Pulmonary artery endothelial cell (primary cell): ENCODE results near the gene FST. TPM values are rescaled to one million over a fixed set of nuclear protein-coding genes. Genes with fewer than 3 reads are reported as not detected.

Experiments used
- DNase-seq: peaks from one replicate; pipeline ENCODE4 v3.0.0-alpha.2; 2011; ENCODE audit warnings: low read depth, low spot score
- total RNA-seq: library from RNA; depleted of rRNA; stranded (reverse); fragments of >200 nt; gene quantifications from 2 replicates; pipeline ENCODE4 v1.2.3, GENCODE V29; 2014

Gene FST, protein sequence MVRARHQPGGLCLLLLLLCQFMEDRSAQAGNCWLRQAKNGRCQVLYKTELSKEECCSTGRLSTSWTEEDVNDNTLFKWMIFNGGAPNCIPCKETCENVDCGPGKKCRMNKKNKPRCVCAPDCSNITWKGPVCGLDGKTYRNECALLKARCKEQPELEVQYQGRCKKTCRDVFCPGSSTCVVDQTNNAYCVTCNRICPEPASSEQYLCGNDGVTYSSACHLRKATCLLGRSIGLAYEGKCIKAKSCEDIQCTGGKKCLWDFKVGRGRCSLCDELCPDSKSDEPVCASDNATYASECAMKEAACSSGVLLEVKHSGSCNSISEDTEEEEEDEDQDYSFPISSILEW
- total RNA-seq = 1.4 and 63.4 TPM in 2 replicates

DNA sequence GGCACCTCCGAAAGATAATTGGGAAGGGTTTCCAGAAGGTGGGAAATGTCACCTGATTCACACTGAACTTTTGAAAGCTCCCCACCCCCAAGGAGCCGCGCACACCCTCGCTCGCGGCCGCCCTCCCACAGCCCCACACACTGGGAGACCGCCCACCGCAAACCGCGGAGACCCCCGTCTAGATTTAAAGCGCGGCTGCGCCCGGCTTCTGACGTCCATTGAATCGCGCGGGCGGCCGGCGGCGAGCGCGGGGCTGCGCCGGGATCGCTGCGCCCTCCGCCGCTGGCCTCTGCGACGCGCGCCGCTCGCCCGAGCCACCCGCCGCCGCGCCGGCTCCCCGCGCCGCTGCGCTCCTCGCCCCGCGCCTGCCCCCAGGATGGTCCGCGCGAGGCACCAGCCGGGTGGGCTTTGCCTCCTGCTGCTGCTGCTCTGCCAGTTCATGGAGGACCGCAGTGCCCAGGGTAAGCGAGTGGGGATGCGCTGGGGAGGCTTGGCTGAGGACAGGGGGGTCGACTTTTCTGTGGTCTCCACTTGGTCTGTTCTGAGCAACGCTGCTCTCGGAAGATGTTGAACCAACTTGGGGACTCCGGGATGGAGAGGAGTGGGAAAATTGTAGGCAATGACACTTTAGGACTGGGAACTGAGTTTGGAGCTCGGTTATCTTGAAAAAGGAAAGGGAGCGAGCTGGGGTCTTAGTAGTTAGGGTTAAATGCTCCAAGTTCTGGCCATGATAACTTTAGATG is at the start of gene FST:
Gene FST (plus strand): TSS at position 214 of the 743 bp plus-strand sequence. CDS start 163 bp downstream, at position 377.
- no peak for DNase-seq

DNA sequence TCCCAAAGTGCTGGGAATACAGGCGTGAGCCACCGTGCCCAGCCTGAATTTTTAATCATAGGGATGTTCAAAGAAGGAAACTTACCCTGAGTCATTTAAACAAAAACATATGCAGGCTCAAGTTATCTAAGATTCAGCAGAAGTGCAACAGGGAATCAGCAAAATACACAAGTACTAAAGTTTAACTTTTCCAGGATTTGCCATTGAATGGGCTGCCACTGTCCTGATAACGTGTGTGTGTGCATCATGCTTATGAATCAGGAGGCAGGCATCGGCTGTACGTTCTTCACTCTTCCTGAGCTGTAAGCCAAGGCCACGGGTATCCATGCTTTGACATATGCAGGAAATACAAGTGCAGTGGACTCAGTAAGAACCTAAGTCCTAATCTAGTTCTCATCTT is 48.8 kb upstream of the FST start:
- no peak for DNase-seq

DNA sequence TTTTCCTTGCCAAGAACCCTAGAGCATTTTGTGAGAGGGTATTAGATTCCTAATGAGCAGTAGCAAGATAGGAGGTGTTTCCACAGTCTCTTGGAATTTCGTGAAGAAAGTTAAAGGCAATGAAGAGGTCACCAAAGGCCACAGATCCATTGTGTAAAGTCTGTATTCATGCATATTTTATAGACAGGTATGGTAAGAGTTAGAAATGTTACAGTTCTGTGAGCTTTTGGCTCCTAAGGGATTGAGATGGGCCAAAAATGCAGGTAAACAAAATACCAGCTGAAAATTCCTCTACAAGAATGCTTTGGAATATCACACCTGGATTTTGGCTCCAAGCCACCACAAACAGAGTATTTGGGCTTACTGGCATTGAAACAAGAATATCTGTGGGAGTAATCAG is 47.4 kb upstream of the FST start:
- no peak for DNase-seq

DNA sequence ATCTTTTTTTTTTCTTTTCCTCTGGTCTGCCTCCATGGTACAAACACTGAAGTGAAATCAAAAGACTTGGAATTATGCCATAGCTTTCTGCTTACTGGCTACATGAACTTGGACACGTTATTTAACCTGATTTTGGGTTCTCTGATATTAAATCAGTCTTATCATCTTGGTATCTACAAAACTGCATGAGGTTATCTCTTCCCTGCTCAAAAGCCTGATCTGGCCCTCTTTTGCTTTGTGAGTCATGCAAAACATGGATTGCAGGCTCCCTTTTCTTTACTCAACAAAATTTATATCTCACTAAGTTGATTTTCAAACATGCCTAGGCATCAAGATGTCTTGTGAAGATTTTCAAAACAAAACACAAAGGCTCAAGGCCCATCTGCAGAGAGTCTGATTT is 45.9 kb upstream of the FST start:
- DNase-seq = no peak

DNA sequence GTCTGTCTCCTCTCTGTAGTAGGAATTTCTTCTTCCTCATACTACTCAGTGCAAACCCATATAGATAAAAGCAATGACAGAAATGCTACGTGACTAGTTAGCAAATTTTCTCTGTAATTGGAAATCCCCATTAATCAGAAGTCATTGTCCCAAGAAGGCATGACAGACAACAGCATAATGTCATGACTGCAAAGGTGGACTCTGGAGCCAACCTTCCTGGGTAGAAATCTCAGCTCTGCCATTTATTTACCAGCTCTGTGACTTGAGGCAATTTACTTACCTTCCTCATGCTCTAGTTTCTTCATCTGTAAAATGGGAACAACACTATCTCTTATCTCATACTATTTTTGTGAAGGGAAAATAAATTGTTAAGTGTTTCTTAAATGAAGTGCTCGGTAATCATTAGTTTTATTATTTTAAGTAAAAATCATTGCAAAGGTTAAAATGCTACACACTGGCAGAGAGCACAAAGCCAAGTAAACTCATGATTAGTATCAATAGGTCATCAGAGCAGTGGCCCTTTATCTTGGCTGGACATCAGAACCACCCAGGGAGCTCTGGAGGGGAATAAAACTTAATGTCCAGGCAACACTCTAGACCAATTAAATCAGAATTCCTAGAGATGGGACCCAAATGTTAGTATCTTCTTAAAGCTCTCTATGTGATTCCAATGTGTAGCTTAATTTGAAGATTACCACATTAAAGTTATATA is 43.8 kb upstream of the FST start:
- DNase-seq = no peak

DNA sequence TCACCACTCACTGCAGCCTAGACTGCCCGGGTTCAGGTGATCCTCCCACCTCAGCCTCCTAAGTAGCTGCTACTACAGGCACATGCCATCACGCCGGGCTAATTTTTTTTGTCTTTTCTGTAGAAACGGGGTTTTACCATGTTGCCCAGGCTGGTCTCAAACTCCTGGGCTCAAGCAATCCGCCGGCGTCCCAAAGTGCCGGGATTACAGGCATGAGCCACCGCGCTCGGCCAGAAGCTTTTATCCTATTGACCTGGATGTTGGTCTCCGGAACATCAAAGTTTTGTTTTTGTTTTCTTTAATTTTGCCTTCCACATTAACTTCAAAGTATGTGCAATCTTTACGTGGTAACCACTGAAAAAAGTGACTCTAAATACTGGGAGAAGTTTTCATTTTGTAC is 42.4 kb upstream of the FST start:
- DNase-seq = no peak

DNA sequence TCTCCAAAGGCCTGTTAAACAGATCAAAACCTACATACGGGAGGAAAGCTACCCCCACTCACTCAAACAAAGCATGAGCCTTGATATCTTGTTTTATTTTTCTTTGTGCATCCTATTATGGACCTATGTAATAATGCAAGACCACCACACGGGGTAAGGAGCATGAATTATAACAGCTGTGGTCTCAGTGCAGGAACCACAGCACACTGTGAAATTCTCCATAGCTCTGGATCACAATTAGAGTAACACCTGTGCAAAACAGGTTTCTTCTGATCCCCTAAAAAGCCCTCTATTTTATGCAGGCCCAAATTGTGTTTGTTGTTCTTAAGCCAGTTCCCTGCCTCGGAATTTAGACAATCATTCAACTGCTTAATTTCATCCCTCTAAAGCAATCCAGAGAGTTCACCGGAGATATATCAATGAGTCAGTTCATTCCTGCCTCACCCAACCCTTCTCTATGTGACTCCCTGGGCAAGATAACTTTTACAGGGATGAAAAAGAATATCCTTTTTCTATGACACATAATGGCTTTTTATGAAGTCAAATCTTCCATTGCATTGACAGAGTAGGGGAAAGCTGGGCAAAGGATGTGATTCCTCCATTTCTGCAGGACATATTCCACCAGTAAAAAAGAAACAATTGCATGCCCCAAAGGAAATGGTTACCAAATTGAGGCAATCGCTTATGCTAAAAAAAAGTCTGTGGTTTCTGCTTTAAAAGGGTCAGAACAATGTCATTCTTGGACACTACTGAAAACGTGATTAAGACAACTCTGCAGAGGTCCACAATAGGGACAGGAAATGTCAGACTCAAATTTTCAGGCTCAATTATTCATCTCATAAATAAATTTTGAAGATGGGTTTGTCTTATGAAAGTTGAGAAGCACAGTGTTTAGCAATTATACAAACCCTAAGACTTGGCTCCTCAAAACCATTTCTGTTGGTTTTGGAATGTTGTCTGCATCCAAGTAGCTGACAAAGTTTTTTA is 41.6 kb upstream of the FST start:
- DNase-seq = no peak

DNA sequence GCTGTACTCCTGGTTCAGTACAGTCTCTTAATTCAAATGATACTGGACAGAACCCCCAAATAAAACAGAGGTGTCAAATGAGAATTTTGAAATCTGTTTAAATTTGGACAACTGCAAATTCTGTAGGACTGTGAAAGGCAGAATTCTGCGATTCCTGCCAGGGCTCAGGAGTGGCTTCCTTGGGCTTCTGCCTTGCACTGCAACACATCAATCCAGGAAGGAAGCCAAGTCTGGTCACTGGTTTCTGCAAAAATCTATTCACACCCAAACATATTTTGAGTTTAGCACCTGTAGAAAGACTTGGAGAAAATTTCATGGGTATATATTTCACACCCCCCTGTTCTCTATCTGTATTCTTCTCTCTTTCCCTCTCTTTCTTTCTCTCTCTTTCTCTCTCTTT is 37.5 kb upstream of the FST start:
- no peak for DNase-seq

DNA sequence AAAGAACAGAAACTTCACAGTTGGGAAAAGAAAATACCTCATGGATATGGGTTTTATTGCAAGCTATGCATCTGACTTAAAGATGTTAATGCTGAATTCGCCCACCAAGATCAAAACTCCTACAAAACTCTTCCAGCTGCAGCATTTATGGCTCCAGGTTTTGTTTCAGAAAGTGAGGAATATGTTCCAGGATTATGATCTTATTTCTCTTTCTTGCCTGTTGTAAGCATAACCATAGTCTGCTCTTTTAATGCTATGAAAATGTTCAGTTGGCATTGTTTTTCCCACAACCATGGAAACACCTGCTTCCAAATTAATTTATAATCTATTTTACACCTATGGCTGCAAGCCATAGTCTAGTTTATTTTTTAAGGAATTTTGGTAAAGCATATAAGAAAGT is 34.9 kb upstream of the FST start:
- DNase-seq = no peak

DNA sequence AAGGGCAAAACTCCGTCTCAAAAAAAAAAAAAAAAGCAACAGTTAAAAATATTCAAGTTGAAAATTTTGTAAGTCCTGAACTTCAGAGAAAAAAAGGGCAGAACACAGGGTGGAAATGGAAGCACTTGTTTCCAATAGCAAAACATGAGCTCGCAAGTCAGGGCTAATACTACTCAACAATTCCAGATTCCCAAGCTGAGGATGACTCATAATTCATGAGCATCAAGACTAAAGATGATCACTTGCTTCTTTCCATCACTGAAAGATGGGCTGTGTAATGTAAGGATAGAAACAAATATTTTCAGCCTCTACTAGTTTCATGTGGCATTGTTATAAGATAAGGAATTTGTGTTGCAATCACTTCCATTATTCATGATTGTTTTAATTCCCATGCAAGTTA is 33.5 kb upstream of the FST start:
- no peak for DNase-seq

DNA sequence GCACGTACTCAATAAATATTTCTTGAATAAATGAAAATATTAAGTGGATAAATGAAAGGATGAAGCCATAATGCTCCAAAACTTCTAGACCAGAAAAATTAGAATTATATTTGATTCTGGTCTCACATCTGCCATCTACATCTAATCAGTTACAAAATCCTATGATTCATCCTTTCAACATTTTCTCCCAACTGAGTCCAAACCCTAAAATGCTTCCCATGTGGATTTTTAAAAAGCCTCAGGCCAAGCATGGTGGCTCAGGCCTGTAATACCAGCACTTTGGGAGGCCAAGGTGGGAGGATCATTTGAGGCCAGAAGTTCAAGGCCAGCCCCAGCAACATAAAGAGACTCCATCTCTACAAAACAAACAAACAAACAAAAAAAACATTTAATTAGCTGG is 31.6 kb upstream of the FST start:
- no peak for DNase-seq

DNA sequence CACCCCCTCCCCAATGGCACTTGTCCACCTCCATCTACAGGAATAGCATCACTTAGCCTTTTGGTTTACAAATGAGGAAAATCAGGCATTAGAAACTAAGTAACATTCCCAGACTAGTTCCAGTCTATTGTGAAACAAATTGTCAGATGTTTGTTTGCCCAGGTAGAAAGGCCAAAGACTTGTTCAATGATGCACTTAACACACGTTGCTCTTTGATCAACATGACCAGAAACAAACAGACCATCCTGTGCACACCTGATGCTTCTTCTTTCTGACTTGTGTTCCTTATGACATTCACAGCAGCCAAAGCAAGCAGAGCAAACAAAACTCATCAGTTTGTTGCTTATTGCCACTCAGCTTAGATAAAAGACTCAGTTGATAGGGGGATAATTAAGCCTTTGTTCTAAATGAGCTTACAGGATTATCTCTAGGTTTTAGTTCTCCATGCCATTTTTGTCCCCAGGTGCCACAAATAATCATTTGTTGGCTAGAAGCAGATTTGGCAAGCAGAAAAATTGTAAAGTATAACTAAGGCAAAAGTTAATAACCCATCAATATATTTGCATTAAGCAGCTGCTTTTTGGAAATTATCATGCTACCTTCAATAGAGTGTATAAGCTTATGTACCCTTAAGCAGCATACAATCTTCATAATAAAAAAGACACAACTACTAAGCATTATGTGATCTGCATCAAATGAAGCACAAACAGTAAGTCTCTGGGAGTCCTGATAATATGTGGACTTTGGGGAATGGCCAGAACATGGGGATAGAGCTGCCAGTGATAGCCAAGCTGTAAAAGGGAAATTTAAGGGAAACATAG is 26.3 kb upstream of the FST start:
- no peak for DNase-seq

DNA sequence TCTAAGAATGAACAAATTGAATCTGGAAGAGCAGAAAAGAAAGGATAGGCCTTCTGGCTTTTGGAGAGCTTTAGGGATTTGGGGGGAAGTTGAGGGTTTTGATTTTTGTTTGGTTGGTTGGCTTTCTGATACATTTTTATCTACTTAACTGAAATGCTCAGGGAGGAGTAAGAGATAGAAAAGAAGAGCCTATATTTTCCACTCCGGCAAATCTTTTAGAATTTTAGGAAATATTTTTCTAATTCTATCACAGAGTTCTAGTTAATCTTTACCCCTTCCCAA is 25.8 kb upstream of the FST start:
- DNase-seq = no peak

DNA sequence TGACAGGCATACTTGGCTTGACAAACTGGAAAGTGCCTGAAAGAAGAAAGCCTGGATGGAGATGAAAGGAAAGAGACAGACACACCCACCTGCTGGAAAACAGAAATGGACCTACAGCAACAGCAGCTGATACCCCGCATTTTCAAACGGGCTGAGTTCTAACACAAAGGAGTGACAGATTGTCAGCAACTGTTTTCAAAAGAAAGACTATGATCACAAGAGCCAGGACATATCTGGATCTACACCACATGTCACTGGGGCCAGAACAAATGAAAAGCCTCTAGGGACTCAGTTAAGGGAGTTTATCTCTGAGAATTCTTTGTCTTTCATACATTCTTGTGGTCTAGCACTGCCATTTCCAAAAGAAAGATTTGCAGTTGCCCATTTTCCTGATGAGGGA is 24.1 kb upstream of the FST start:
- no peak for DNase-seq

DNA sequence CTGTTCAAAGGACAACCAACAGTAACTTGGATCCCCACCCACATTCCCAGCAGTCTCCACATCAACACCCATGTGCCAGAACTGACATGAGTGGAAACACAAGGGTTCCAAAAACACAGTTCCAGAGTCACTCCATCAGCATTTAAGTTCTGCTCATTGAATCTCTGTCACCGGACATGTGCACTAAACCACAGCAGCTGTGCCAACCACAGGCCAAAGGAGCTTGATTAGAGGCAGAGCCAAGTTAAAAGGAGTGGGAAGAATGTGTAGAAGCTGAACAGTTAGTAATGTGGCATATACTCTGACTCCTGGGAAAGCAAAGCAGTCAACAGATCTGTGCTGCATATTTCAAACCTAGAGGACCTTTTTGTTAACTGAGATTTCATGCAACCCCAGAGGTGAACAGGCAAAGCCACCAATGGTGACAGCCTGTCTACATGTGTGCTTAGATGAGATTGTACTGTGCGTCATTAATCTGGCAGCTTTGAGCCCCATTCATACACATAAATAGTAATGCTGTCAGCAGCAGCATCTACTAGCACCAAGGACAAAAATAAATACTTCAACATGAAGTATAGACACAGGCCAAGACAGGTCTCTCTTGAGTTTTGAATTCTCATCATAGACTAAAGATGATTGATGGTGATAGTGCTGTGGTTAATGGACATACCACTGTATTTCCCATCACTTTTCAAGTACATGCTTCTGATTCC is 16.4 kb upstream of the FST start:
- no peak for DNase-seq

DNA sequence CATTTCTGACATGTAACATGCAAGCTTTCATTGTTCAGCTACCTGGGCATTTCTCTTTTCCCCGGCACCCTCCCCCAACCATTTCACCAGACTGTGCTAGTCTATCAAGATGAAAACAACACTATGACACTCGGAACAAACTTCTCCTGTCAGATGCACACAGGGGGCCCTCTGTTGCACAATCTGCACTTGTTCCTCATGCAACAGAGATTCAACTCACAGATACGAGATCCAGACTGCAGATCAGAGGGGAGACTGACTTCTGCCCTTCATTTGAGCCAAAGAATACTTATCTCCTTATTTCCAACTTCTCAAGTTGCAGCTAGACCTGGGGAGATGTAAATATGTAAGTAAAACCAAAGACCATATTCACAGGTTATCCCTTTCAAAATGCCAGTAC is 15.7 kb upstream of the FST start:
- no peak for DNase-seq

DNA sequence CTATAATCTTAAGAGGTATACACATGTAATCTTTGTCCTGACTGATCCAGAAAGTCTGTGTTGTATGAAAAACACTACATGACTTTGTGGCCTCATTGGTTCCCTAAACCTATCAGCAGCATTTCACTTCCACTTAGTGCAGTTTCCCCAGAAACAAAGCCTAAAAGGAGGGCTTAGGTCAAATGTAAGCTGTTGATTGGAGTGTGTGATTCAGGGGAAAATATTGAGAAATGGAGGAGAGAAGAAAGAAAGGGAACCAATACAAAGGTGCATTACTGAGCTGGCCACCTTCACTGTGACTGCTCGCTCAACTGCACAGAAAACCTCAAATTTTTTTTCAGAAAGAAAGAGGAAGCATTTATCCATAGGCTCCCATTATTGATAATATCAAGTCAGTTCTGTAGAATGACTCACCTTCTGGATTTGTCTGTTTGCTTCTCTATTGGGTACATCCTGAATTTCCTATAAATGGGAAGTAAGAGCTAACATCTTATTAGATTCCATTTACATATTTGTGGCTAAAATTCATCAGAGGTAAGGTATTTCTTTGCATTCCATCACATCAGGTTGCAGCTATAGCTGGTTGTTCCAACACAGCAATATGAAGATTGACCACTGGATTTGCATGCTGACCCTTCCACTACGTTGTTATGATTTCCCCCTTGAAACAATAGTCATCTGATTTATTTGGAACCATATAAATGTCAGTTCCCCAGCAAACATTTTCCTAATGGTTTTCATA is 10.3 kb upstream of the FST start:
- DNase-seq = no peak

DNA sequence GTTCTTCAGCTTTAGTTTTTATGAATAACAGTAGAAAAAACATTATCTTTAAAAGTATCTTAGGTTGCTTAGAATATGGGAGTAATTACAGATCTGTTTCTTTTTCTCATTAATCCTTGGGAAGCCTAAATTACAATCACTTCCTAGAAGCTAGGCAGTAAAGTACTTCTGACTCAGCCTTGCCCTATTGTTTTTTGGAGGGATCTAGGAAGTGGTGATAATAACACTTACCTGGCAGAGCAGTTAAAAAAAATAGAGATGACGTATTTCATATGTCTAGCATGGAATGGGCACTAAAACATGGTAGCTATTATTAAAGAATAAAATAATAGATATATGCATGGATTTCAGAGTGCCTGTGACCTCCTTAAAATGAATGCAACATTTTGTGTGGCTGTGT is 8.2 kb upstream of the FST start:
- DNase-seq = no peak
